ENCODE data around the gene MECP2. TPM values are rescaled to one million over a fixed set of nuclear protein-coding genes. Genes with fewer than 3 reads are reported as not detected.

The MECP2 gene
- total RNA-seq, result 10 to 100 TPM; 23.4 to 29.3 TPM

DNA sequence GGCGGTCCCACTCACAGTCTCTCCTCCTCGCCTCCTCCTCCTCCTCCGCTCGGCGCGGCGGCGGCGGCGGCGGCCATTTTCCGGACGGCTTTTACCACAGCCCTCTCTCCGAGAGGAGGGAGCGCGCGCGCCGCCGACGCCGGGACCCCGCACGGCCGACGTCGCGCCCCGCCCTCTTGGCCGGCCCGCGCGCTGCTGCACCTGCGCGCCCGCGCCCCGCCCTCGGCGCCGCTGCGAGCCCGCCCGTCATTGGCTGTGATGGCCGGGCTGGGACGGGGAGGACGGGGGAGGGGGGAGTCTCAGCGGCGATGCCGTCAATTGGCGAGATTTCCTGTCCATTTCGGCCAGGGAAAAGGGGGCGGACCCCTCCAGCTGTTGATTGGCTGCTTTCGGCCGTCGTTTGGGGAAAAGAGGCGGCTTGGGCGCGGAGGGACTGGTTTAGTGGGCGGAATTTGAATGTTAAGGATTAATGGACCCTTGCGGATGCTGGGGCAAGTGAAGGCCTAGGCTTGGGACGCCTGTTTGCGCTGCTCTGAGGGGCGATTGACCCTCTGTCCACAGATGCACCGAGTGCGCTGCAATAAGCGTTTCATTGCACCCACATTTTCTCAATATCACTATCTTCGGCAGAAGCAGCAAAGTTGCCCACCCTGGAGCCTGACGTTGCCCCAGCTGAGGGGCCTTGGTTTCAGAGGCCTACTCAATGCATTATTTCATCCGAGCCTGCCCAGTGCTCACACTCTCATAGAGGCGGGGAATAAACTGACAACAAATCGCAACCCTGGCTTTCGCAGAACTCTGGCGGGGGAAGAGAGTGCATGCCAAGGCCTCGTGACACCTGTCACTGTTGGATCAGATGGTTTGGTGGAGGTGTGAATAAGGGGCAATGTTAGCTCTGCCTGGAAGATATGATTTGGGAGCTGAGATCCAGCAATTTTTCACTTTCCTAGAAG, at the start of gene MECP2:
MECP2 (minus strand) TSS at position 129 of the 953 bp plus-strand sequence.

DNA sequence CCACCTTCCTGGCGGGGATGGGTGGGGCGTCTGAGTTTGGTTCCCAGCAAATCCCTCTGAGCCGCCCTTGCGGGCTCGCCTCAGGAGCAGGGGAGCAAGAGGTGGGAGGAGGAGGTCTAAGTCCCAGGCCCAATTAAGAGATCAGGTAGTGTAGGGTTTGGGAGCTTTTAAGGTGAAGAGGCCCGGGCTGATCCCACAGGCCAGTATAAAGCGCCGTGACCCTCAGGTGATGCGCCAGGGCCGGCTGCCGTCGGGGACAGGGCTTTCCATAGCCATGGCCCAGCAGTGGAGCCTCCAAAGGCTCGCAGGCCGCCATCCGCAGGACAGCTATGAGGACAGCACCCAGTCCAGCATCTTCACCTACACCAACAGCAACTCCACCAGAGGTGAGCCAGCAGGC, 46.5 kb upstream of the MECP2 start, which contains the start of gene OPN1LW:
OPN1LW (plus strand) TSS at position 234 of the 400 bp plus-strand sequence; CDS start at position 275, 41 bp downstream.

DNA sequence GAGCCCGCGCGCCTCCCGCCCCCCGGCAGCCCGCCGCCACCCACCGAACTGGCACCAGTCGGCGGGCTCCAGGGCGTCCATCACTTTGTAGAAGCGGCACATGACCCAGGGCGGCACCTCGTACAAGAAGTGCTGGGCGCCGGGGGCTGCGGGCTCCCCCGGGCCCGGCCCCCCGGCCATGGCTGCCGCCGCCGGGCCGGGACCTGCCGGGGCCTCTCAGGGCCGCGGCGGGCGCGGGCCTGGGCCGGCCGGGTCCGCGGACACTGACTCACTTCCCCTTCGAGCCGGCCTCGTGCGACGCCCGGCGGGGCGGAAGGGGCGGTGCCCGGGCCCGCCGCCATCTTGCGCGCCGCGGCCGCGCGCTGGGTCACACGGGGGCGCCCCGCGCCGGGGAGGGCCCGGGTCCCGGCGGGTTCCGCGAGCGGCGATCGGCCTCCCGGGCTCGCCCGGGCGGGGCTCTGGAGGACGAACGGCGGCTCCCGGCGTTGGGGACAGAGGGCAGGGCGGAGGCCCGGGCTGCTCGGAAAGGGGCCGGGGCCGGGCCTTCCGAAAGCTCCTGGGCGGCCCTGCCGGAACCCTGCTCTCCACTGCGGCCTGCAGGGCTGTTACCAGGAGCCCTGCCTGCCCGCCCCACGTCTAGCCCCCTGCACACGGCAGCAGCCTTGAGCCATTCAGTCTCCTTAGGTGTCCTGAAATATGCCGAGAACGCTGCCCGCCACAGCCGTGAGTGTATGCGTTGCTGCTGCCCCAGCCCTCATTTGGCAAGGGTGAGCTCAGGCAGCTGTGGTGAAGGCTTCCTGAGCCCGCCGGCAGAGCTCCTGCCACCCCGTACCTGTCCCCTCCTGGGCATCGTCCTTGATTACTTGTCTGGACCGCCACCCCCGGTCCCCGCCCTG, 77.6 kb downstream of the MECP2 start, which contains the start of gene IRAK1:
IRAK1 (minus strand) TSS at position 270 of the 896 bp plus-strand sequence; CDS start at position 180, 90 bp downstream.

DNA sequence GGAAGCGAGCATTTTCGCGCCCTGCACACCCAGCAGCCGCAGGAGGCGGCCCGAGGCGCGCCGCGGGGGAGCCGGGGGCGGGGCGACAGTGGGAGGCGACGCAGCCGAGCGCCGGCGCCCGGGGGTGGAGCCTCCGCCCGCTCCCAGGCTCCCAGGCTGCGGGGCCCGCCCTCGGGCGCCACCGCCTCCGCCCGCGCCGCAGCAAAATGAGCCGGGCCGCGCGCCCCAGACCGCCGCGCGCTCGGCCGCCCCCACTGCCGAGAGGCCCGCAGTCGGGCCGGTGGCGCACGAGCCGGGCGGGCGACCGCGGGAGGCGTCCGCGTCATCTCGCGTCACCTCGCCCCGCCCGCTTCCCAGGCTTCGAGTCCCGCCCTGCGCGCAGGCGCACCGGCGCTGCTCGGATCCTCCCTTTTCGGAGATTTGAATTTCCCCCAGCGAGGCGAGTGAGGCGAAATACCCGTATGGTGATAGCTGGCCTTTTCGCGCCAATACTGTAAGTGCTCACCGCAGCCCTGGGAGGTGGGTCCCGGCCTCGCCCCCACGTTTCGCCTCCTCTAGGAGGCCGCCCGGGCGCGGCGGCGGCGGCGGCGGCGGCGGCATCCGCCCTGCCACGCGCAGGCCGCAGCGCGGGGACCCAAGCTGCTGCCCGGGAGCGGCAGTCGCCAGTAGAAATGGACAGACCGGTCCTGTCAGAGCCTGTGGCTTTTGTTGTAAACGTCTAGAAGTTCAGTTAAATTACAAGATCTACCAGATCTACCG, 125.0 kb downstream of the MECP2 start, which contains the start of gene TMEM187:
TMEM187 (plus strand) TSS at position 387 of the 759 bp plus-strand sequence. CDS start 9,309 bp downstream, outside the sequence.

Small RNAs within 50 kb of the gene (small RNA-seq; reads per million reads assigned to genes)
- 0.17 reads per million in 2 donors for gene MIR3202-1

Other genes starting within 250 kb of the MECP2 start
- 100 to 1,000 TPM; 127 to 207 TPM for gene L1CAM, start 211.5 kb downstream of the MECP2 start, total RNA-seq
- gene AVPR2, start 193.0 kb downstream of the MECP2 start, total RNA-seq, result under 1 TPM in 1 of 2 donors, not detected in 1; 0.33 TPM
- gene ARHGAP4, start 171.5 kb downstream of the MECP2 start, total RNA-seq, result 1 to 10 TPM; 2.3 to 3.8 TPM
- gene NAA10, start 162.7 kb downstream of the MECP2 start, total RNA-seq, result 10 to 100 TPM; 66.4 to 89.6 TPM
- 10 to 100 TPM; 61.3 to 75.0 TPM for gene RENBP, start 153.1 kb downstream of the MECP2 start, total RNA-seq
- 10 to 100 TPM; 32.0 to 37.6 TPM for gene HCFC1, start 125.9 kb downstream of the MECP2 start, total RNA-seq
- gene TMEM187, start 125.0 kb downstream of the MECP2 start, total RNA-seq, result 1 to 10 TPM; 6.0 to 9.3 TPM
- gene IRAK1, start 77.8 kb downstream of the MECP2 start, total RNA-seq, result 10 to 100 TPM; 30.6 to 67.3 TPM
- gene OPN1LW, start 46.5 kb upstream of the MECP2 start, total RNA-seq, result not detected
- not detected for gene OPN1MW, start 84.9 kb upstream of the MECP2 start, total RNA-seq
- not detected for gene OPN1MW2, start 122.0 kb upstream of the MECP2 start, total RNA-seq
- gene OPN1MW3, start 159.9 kb upstream of the MECP2 start, total RNA-seq, result not detected
- not detected for gene TEX28, start 197.4 kb upstream of the MECP2 start, total RNA-seq
- gene TKTL1, start 198.1 kb upstream of the MECP2 start, total RNA-seq, result not detected